ENCODE data around the gene CNIH4. TPM values are rescaled to one million over a fixed set of nuclear protein-coding genes. Genes with fewer than 3 reads are reported as not detected.

CNIH4 gene
- total RNA-seq, 1 experiment from 2014 or later: 48.9 TPM

- intact Hi-C loops (cut with micrococcal nuclease): no loop called here
- H3K9me3 ChIP-seq (ENCODE audit: control insufficient read depth in 1 of 2, insufficient read depth in 1 of 2, low read depth in 1 of 2, low read length in 2 of 2): no peaks in the 10 kb centered on the region
- 0 out of 2 replicates have a peak, but pooled peaks cover 3% of the 10 kb centered on the region for H4K20me1 ChIP-seq (ENCODE audit: insufficient read depth)
- H3K79me2 ChIP-seq (ENCODE audit: insufficient read depth, low read length): peaks cover 24% of the 10 kb centered on the region
- H3K9me2 ChIP-seq (ENCODE audit: insufficient read depth): no peaks in the 10 kb centered on the region
- ChIA-PET POLR2A (no interaction called here), RAD21 (ENCODE audit: low non-redundant PET in 1 of 2, low total read pairs in 2 of 2, uncharacterized antibody in 2 of 2, unreplicated experiment in 2 of 2) (no interaction called here), CTCF (no interaction called here)
- H3K4me2 ChIP-seq (ENCODE audit: low read length): no peak overlapping the region
- H2AFZ ChIP-seq (ENCODE audit: low read depth, low read length, poor library complexity, severe bottlenecking): no peak overlapping the region
- no TSS peak for BruUV-seq (replicated peaks)
- peaks cover 47 to 74% of the 10 kb centered on the region in 2 experiments for H3K36me3 ChIP-seq (ENCODE audit: control insufficient read depth in 1 of 2, insufficient read depth in 2 of 2, low read length in 2 of 2)
- no peak overlapping the region for H3K4me3 ChIP-seq (replicated peaks in 1 of 2; ENCODE audit: low read depth in 1 of 2, low read length in 2 of 2)
- no peak for TF ChIP-seq POLR2A (IDR thresholded peaks at IDR 0.05; ENCODE audit: borderline replicate concordance, extremely low read depth, insufficient read depth, insufficient read length)
- no peak for TF ChIP-seq EGR1 (IDR thresholded peaks at IDR 0.05; ENCODE audit: low read depth)
- no peak for TF ChIP-seq JUND (IDR thresholded peaks at IDR 0.05)
- no peak for TF ChIP-seq CTCF (IDR thresholded peaks at IDR 0.05 in 2 of 3, conservative IDR thresholded peaks at IDR 0.05 in 1 of 3; ENCODE audit: borderline replicate concordance in 1 of 3, insufficient read depth in 1 of 3, low read depth in 2 of 3, low read length in 2 of 3)
- TF ChIP-seq MAX (IDR thresholded peaks at IDR 0.05): no peak
- TF ChIP-seq ZNF274 (IDR thresholded peaks at IDR 0.05; ENCODE audit: low read depth, low read length): no peak
- no peak for TF ChIP-seq CBX3 (IDR thresholded peaks at IDR 0.05; ENCODE audit: low read depth)
- TF ChIP-seq REST (IDR thresholded peaks at IDR 0.05; ENCODE audit: low read depth): no peak
- no peak for TF ChIP-seq FOSL1 (IDR thresholded peaks at IDR 0.05; ENCODE audit: low read depth)
- no peak for TF ChIP-seq SP1 (IDR thresholded peaks at IDR 0.05; ENCODE audit: low read depth)
- no peak for TF ChIP-seq YY1 (IDR thresholded peaks at IDR 0.05; ENCODE audit: extremely low read depth, insufficient replicate concordance, low read depth, low read length)
- no peak for TF ChIP-seq CEBPB (IDR thresholded peaks at IDR 0.05; ENCODE audit: low read depth)
- no peak for TF ChIP-seq ZBTB33 (IDR thresholded peaks at IDR 0.05; ENCODE audit: extremely low read depth, insufficient replicate concordance, low read length)
- TF ChIP-seq EZH2phosphoT487 (IDR thresholded peaks at IDR 0.05; ENCODE audit: borderline replicate concordance): no peak
- no peak for TF ChIP-seq POLR2AphosphoS5 (IDR thresholded peaks at IDR 0.05; ENCODE audit: low read depth, low read length)
- no peak for TF ChIP-seq ELF1 (IDR thresholded peaks at IDR 0.05; ENCODE audit: borderline replicate concordance, low read depth)
- no peak for TF ChIP-seq ATF3 (IDR thresholded peaks at IDR 0.05)
- TF ChIP-seq EZH2 (IDR thresholded peaks at IDR 0.05): no peak
- no peak for TF ChIP-seq RAD21 (IDR thresholded peaks at IDR 0.05; ENCODE audit: low read depth)
- H3K4me1 ChIP-seq (ENCODE audit: control insufficient read depth in 1 of 2, insufficient read depth in 2 of 2, low read length in 2 of 2): no peaks in the 10 kb centered on the region
- ATAC-seq (no peak), DNase-seq (ENCODE audit: low read depth, low spot score) (no peak)
- H3K9ac ChIP-seq (ENCODE audit: low read length): no peak overlapping the region
- no peaks in the 10 kb centered on the region for H3K27me3 ChIP-seq (ENCODE audit: insufficient read depth, low read length)
- no peak overlapping the region for H3K27ac ChIP-seq (ENCODE audit: low read depth, low read length)
These were observed 43.2 kb downstream of the CNIH4 start for GRCh38 chr1:224399887-224400286.

Measured in HCT116 (cell line).